Activated B cell treated with CpG ODN at 0.5 μM for 24 hours (primary cell): Measurements from ENCODE around the gene RTN3. TPM values are rescaled to one million over a fixed set of nuclear protein-coding genes. Genes with fewer than 3 reads are reported as not detected.

Experiments
- ATAC-seq: fragments of 200-7000 bp; cut with Tn5 transposase; one replicate; pipeline ENCODE4 v1.10.0; 2021; ENCODE audit warnings: low read depth, mild to moderate bottlenecking, moderate library complexity
- CTCF ChIA-PET: fragments of 350-600 bp; sonication (Branson Sonifier 250); formaldehyde crosslinking; loops from one replicate; lab custom pipeline; 2021; ENCODE audit warnings: antibody characterized with exemption; lab: Charles Lee
- POLR2A ChIA-PET: fragments of 350-600 bp; sonication (Branson Sonifier 250); formaldehyde crosslinking; loops from one replicate; lab custom pipeline; 2021; ENCODE audit warnings: antibody characterized with exemption; lab: Charles Lee
- DNase-seq: peaks from one replicate; pipeline ENCODE4 v3.0.0; 2022
- H3K27ac Mint-ChIP-seq: one replicate; pipeline ENCODE4 v1.8.0; 2020; ENCODE audit warnings: mixed read lengths
- H3K27me3 Mint-ChIP-seq: one replicate; pipeline ENCODE4 v1.8.0; 2021; ENCODE audit warnings: mixed read lengths
- H3K36me3 Mint-ChIP-seq: one replicate; pipeline ENCODE4 v1.8.0; 2021; ENCODE audit warnings: low read depth, mixed read lengths
- H3K4me1 Mint-ChIP-seq: one replicate; pipeline ENCODE4 v1.8.0; 2021; ENCODE audit warnings: mixed read lengths
- H3K4me3 Mint-ChIP-seq: one replicate; pipeline ENCODE4 v1.8.0; 2020; ENCODE audit warnings: mild to moderate bottlenecking, mixed read lengths
- H3K9me3 Mint-ChIP-seq: one replicate; pipeline ENCODE4 v1.8.0; 2020; ENCODE audit warnings: mixed read lengths
- CTCF ChIP-seq: fragments of 200-600 bp; IDR thresholded peaks from one replicate; pipeline ENCODE4 v1.8.0; 2022; ENCODE audit warnings: antibody characterized with exemption, mild to moderate bottlenecking
- intact Hi-C: fragments of 100-400 bp; cut with micrococcal nuclease; formaldehyde crosslinking; loops from one replicate; pipeline ENCODE4 v1.15.1; 2024
- total RNA-seq: library from RNA; stranded (reverse); gene quantifications from 2 replicates; pipeline ENCODE4 v1.2.3, GENCODE V29; 2022

RTN3 gene
- total RNA-seq, 1 donor from 2014 or later, result 18.5 TPM

- no peaks in the 10 kb centered on the region for H3K27me3 Mint-ChIP-seq
- ATAC-seq, result no peak
Measured at GRCh38 chr11:63667995-63668795, 13.1 kb upstream of the RTN3 start.

GRCh38 chr11:63670096-63670432, 11.2 kb upstream of the RTN3 start:
- H3K36me3 Mint-ChIP-seq, result peaks cover 9% of the 10 kb centered on the region
- H3K4me3 Mint-ChIP-seq, result peak overlapping the region; percentile 76
- POLR2A ChIA-PET, result interaction anchor here (2.5 kb wide), 1 partner anchor 11 kb away, joined by 31 read pairs; the partner anchor contains the start of gene RTN3
- H3K4me1 Mint-ChIP-seq, result peaks cover 25% of the 10 kb centered on the region
- DNase-seq, result no peak
- TF ChIP-seq CTCF, result no peak
- no peaks in the 10 kb centered on the region for H3K27me3 Mint-ChIP-seq
- CTCF ChIA-PET, result interaction anchor here (1.0 to 3.3 kb wide), 5 partner anchors 12 to 73 kb away, joined by 3 to 34 read pairs (median 6); partner anchors contain the start of gene RTN3
- intact Hi-C loops, result loop anchor here (2.0 kb wide), 1 partner anchor 169 kb away; the partner anchor contains the start of gene MARK2
- ATAC-seq, result no peak
- H3K9me3 Mint-ChIP-seq, result no peaks in the 10 kb centered on the region
- H3K27ac Mint-ChIP-seq, result peak overlapping the region; percentile 82

More at GRCh38 chr11:63667995-63668795, 13.1 kb upstream of the RTN3 start:
- no peak overlapping the region for H3K4me3 Mint-ChIP-seq
- intact Hi-C loops, result no loop called here
- no peak for TF ChIP-seq CTCF
- no peak for DNase-seq
- peaks cover 31% of the 10 kb centered on the region for H3K4me1 Mint-ChIP-seq
- no peak overlapping the region for H3K27ac Mint-ChIP-seq
- H3K9me3 Mint-ChIP-seq, result no peaks in the 10 kb centered on the region
- H3K36me3 Mint-ChIP-seq, result peaks cover 10% of the 10 kb centered on the region
- POLR2A ChIA-PET, result no interaction called here
- CTCF ChIA-PET, result interaction anchor here (1.1 to 3.3 kb wide), 3 partner anchors 13 to 190 kb away, joined by 3 to 34 read pairs (median 3); partner anchors contain the start of gene RTN3

GRCh38 chr11:63670433-63671321, 10.6 kb upstream of the RTN3 start:
- no peak for TF ChIP-seq CTCF
- peaks cover 7% of the 10 kb centered on the region for H3K36me3 Mint-ChIP-seq
- ATAC-seq (peak; percentile 22), DNase-seq (peak; percentile 48)
- H3K9me3 Mint-ChIP-seq, result no peaks in the 10 kb centered on the region
- H3K4me3 Mint-ChIP-seq, result peak overlapping the region; percentile 84
- ChIA-PET CTCF (interaction anchor here (0.7 to 3.3 kb wide), 8 partner anchors 11 to 166 kb away, joined by 3 to 34 read pairs (median 4); partner anchors contain the start of gene RTN3), POLR2A (interaction anchor here (1.0 to 2.5 kb wide), 2 partner anchors 11 to 98 kb away, joined by 4 to 31 read pairs; partner anchors contain the start of genes RTN3 and ZFTA)
- H3K4me1 Mint-ChIP-seq, result peaks cover 25% of the 10 kb centered on the region
- H3K27ac Mint-ChIP-seq, result peak overlapping the region; percentile 82
- H3K27me3 Mint-ChIP-seq, result no peaks in the 10 kb centered on the region
- intact Hi-C loops, result loop anchor here (1.0 to 2.0 kb wide), 5 partner anchors 11 to 268 kb away; partner anchors contain the start of genes MARK2 and RTN3

GRCh38 chr11:63671322-63672155, 9.8 kb upstream of the RTN3 start, which contains the start of gene ATL3:
ATL3 (minus strand) TSS chr11:63671376; CDS start chr11:63671335, 41 bp downstream.
- H3K27me3 Mint-ChIP-seq, result no peaks in the 10 kb centered on the region
- peak; percentile 97 for DNase-seq
- H3K36me3 Mint-ChIP-seq, result peaks cover 7% of the 10 kb centered on the region
- peak within 1 kb of the TSS; percentile 82 for H3K27ac Mint-ChIP-seq
- peak within 1 kb of the TSS; percentile 84 for H3K4me3 Mint-ChIP-seq
- peaks cover 25% of the 10 kb centered on the region for H3K4me1 Mint-ChIP-seq
- intact Hi-C loops, result loop anchor here (1.0 to 2.0 kb wide), 5 partner anchors 10 to 267 kb away; partner anchors contain the start of genes MARK2 and RTN3
- ChIA-PET POLR2A (interaction anchor here (1.0 to 2.5 kb wide), 3 partner anchors 10 to 790 kb away, joined by 4 to 31 read pairs (median 4); partner anchors contain the start of genes RTN3, SLC3A2 and ZFTA), CTCF (interaction anchor here (0.7 to 3.3 kb wide), 6 partner anchors 10 to 165 kb away, joined by 3 to 34 read pairs (median 5); partner anchors contain the start of gene RTN3)
- ATAC-seq, result peak; percentile 95
- no peak for TF ChIP-seq CTCF
- H3K9me3 Mint-ChIP-seq, result no peaks in the 10 kb centered on the region
